GM12873 (cell line): ENCODE results near the gene ALOX15B.

ENCODE experiments used
- TF ChIP-seq, protein P1 (sequence below): IDR thresholded peaks from 2 replicates; pipeline ENCODE4 v1.5.1; 2012; ENCODE audit warnings: low read depth, mild to moderate bottlenecking, moderate library complexity, low read length, control low read depth; ENCODE audit not compliant: insufficient read depth; ENCODE audit errors: missing control alignments

Gene ALOX15B

DNA sequence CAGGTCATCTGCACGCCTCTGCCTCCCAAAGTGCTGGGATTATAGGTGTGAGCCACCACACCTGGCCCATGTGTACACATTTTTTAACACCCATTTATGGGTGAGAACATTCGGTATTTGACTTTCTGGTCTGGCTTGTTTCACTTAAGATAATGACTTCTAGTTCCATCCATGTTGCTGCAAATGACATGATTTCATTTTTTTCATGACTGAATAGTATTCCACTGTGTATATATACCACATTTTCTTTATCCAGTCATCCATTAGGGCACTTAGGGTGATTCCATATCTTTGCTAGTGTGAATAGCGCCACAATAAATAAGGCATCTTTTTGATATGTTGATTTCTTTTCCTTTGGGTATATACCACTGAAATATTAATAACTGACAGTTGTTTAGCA, 43.0 kb downstream of the ALOX15B start:
- TF ChIP-seq, protein P1, sequence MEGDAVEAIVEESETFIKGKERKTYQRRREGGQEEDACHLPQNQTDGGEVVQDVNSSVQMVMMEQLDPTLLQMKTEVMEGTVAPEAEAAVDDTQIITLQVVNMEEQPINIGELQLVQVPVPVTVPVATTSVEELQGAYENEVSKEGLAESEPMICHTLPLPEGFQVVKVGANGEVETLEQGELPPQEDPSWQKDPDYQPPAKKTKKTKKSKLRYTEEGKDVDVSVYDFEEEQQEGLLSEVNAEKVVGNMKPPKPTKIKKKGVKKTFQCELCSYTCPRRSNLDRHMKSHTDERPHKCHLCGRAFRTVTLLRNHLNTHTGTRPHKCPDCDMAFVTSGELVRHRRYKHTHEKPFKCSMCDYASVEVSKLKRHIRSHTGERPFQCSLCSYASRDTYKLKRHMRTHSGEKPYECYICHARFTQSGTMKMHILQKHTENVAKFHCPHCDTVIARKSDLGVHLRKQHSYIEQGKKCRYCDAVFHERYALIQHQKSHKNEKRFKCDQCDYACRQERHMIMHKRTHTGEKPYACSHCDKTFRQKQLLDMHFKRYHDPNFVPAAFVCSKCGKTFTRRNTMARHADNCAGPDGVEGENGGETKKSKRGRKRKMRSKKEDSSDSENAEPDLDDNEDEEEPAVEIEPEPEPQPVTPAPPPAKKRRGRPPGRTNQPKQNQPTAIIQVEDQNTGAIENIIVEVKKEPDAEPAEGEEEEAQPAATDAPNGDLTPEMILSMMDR: no peak

DNA sequence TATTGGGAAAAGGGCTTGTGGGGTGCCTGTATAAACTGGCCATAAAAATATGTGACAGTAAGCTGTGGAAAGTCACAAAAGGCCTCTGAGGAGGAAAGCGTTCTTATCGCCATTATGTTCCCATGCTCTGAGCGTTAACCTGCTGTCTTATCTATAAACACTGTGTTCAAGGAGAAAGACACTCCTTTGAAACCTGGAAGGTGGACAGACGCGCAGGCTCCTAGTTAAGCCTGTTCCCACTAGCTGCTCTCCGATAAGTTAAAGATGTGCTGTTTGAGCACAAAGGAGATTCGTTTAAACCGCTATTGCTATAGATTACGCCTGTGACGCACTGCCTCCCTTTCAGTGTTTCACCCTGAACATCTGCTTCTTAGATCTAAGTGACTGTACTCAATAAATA, 43.4 kb downstream of the ALOX15B start:
- TF ChIP-seq, protein P1: no peak

DNA sequence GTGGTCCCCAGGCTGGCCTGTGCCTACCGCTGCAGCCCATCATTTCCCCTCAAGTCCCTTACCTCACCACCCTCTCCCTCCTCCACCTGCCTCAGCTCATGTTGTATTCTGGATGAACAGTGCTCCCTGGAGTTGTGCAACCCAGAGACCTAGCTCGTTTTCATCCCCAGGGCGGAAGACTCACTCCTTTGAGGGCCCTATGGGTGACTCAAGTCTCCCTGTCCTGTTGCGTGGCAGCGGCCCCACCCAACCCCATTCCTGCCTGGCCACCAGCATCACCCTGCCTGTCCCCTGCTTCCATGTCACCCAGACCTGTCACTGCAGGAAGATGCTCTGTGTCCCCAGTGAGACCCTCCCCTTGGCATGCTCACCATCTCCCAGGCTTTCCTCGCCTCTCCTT, 45.4 kb downstream of the ALOX15B start:
- TF ChIP-seq, protein P1: no peak

DNA sequence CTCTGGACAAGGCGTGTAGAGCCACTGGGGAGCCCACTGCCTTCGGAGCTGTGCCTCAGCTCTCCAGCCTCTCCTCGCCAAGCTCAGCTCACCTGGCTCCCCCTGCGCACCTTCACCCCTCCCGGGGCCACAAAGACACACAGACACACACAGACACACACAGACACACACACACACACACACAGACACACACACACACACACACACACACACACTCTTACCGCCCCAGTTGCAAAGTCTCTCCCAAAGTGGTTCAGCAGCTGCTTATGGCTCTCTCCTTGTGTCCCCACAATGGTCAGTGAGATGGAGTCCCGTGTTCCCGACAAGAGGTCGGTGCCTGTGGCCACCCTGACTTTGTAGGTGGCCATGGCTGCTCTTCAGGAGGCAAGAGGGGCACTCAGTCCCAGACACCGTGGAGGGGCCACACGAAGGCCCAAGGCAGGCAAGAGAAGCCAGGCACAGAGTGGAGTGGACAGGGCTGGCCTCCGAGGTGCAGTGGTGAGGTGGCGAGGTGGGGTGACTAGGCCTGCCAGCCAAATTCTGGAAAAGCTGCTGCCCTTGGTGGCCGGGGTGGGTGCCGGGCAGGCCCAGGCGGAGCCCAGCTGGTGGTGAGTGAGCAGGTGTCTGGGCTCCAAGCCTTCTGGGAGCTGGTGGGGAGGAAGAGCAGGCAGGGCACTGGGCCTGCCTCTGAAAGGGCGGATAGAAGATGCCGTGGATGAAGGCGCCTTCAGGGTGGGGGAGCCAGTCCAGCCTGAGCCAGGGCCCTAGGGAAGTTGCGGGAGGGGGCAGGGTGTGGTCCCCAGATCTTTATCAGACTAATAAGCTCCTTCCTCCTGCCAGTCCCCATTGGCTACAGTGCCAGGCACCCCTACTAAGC, 48.5 kb downstream of the ALOX15B start, which contains the start of gene ALOX12B:
TSS of gene ALOX12B (minus strand) at position 642 of the 877 bp plus-strand sequence. CDS start at position 368, 274 bp downstream.
- TF ChIP-seq, protein P1: no peak

DNA sequence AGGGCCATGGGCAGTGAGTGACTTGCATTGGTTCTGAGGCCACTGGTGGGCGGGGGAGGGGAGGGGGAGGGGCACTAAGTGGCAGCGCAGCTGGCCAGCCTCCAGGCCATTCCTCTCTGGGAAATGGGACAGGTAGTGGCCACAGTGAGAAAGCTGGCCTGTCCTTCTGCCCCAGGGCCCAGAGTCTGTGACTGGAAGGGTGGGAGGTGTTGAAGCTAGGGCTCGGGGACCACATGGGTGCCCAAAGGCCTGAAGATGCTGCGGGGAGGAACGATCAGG, 49.0 kb downstream of the ALOX15B start:
- TF ChIP-seq, protein P1: no peak

DNA sequence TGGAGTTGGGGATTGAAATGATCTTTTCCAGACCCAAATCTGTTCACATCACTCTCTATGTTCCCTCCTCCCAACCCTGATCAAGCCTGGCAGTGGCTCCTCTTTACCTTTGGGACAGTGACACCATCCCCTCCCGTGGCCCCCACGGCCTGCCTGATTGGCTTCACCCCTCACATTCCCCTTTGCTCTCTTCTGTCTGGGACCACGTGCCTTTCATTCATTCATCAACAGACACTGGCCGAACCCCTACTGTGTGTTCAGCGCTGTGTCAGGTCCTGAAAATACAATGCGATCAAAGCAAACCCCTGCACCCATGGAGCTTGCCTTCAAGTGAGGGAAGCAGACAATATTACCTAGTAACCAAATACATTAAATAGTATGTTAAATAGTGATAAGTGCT, 50.9 kb downstream of the ALOX15B start:
- TF ChIP-seq, protein P1: no peak

DNA sequence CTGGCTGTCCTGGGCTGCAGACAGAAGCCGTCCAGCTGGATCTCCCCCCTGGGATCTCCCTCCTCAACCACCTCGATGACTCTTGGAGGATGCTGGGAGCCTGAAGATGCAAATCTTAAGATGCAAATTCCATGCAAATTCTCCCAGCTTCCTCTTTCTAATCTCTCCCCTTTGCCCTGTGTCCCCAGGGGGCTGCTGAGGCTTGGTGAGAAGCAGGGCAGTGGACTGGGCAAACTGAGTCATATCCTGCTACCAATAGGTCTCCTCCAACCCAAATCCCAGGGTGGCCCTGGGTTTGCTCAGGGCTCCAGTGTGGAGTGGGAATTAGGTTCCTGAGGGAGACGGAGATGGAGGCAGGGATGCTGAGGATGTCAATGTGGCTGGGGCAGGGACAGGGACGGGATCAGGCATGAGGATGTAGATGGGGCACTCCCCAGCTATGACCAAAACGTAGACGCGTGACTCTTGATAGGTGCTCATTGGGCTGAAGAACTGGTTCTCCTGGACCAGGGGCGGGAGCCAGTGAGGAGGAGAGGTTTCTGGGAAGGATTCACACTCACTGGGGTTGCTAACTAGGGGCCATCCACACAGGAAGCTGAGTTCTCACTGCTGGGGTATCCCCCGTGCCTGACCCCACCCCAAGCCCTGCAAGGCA, 52.3 kb downstream of the ALOX15B start:
- TF ChIP-seq, protein P1: no peak
